AG04449 (cell line): ENCODE results near the gene SSX2IP.
"Not testable (repeated sequence)": the region's sequence is repeated elsewhere in the genome, so short reads cannot be mapped to it uniquely, and the experiment has no call there.

Experiments used
- CTCF ChIA-PET: fragments of 350-600 bp; formaldehyde crosslinking; extraction: SDS; loops from one replicate; lab custom pipeline; 2021; ENCODE audit warnings: antibody characterized with exemption; lab: Yijun Ruan, JAX
- POLR2A ChIA-PET: fragments of 400-600, 350-600 bp; formaldehyde crosslinking; extraction: SDS; loops from one replicate; lab custom pipeline; 2020; ENCODE audit warnings: antibody characterized with exemption, inconsistent platforms; lab: Yijun Ruan, JAX
- DNase-seq: peaks from one replicate; pipeline ENCODE4 v3.0.0-alpha.2; 2010; ENCODE audit warnings: low read depth, low spot score
- H3K4me3 ChIP-seq: 2 replicates; pipeline ENCODE4 v1.5.1; 2011; ENCODE audit warnings: low read depth, mild to moderate bottlenecking, control low read depth, low read length
- TF ChIP-seq, protein P1 (sequence below): IDR thresholded peaks from one replicate; pipeline ENCODE4 v1.5.1; 2011; ENCODE audit warnings: mild to moderate bottlenecking, moderate library complexity, low read length, control low read depth, inconsistent platforms; ENCODE audit not compliant: insufficient read depth; ENCODE audit errors: missing control alignments

The SSX2IP gene

DNA sequence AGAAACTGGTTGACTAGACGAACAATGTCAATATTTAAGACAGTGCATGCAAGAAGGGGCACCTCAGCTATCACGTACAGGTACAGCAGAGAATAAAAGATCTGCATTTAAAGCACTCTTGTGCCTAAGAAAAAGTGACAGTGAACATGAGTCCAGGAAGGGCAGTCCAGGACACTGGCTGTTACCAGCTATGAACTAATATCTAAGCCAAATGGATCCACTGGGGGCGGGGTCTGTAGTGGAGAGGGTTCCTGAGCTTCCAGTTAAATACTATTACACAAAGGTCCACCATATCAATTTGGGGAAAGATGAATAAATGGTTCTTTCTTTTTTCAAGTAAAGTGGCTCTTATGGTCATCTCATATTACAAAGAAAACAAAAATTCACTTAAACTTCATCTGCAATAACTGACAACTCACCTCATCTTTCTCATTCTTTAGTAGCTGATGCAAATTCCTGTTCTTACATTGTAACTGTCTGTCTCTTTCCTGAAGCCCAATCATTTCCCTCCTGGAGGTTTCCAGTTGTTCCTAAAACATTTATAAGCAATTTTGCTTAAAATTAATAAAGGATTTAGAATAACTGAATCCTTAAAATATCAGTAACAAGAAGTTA lies 24.5 kb downstream of the SSX2IP start:
- CTCF ChIA-PET, result interaction anchor here (1.1 to 1.4 kb wide), 3 partner anchors 11 to 88 kb away, joined by 3 to 4 read pairs (median 3); no protein-coding TSS in a partner anchor
- H3K4me3 ChIP-seq, result no peak overlapping the region
- TF ChIP-seq, protein P1, sequence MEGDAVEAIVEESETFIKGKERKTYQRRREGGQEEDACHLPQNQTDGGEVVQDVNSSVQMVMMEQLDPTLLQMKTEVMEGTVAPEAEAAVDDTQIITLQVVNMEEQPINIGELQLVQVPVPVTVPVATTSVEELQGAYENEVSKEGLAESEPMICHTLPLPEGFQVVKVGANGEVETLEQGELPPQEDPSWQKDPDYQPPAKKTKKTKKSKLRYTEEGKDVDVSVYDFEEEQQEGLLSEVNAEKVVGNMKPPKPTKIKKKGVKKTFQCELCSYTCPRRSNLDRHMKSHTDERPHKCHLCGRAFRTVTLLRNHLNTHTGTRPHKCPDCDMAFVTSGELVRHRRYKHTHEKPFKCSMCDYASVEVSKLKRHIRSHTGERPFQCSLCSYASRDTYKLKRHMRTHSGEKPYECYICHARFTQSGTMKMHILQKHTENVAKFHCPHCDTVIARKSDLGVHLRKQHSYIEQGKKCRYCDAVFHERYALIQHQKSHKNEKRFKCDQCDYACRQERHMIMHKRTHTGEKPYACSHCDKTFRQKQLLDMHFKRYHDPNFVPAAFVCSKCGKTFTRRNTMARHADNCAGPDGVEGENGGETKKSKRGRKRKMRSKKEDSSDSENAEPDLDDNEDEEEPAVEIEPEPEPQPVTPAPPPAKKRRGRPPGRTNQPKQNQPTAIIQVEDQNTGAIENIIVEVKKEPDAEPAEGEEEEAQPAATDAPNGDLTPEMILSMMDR, result no peak
- POLR2A ChIA-PET, result no interaction called here
- peak; percentile 10 for DNase-seq

DNA sequence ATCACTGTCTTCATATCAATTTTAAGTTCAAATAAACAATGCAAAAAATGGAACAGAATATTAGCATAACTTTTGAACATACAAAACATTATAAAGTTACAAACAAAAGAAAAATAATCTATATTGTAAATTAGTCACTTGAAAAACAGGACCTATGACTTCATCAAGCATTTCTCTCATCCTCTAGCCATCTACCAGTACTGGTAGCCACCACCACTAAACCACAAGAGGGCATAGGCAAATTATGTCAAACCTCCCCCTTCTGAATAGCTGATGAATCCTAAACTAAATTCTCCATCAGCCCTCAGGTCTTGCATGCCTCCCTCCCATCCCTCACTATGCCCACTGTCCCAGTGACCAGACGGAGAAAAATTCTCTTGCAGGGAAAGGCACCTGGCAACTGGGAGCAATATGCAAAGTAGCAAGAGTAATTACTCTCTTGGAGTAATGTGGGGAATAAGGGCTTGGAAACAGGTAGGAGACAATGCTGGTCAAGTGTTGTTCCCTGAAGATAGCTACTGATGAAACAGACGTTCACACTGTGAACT lies 37.1 kb downstream of the SSX2IP start:
- CTCF ChIA-PET, result no interaction called here
- no peak for DNase-seq
- no peak overlapping the region for H3K4me3 ChIP-seq
- TF ChIP-seq, protein P1, result peak; percentile 4
- POLR2A ChIA-PET, result no interaction called here

DNA sequence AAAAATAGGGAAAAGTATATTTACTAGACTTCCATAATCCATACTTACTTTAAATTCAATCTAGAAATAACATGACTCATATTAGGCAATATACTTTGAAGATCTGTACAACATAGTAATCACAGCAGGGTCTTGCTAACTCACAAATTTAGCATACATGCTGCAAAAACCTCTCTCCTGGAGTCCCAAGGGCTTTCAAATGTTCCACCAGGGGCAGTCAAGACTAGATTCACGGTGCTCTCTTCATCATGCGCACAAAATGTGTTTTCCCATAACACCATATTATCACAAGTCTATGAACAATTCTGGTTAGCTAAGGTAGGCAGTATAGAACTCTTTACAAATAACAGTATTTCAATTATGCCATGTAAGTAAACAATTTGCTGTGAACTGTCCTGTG lies 45.8 kb downstream of the SSX2IP start:
- TF ChIP-seq, protein P1, result no peak
- POLR2A ChIA-PET, result no interaction called here
- CTCF ChIA-PET, result interaction anchor here (1.2 kb wide), 1 partner anchor 521 kb away, joined by 3 read pairs; no protein-coding TSS in a partner anchor
- no peak for DNase-seq
- H3K4me3 ChIP-seq, result no peak overlapping the region

GRCh38 chr1:84643183-84643582 lies 47.1 kb downstream of the SSX2IP start:
- H3K4me3 ChIP-seq, result no peak overlapping the region
- ChIA-PET POLR2A (no interaction called here), CTCF (interaction anchor here (0.7 to 2.5 kb wide), 3 partner anchors 23 to 520 kb away, joined by 3 to 9 read pairs (median 3); no protein-coding TSS in a partner anchor)
- DNase-seq, result no peak
- TF ChIP-seq, protein P1, result no peak

DNA sequence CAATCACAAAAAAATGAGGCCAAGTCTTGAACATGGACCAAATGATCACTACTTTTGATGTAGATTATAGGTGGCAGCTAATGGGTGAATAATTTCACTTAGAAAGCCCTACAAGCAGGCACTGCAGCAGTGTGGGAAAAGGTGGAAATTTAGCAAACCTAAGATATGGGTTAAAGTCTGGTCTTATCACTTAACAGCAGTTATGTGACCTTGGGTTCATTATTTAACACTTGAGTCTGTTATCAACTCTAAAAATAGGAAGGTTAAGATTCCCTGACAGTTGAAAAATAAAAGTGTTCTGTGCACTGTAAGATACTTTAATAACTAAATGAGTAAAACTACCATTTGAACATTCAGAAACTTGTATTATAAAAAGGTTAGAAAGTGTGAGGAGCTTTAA lies 47.5 kb downstream of the SSX2IP start:
- ChIA-PET CTCF (interaction anchor here (0.7 to 2.5 kb wide), 2 partner anchors 22 to 111 kb away, joined by 3 to 9 read pairs; no protein-coding TSS in a partner anchor), POLR2A (no interaction called here)
- DNase-seq, result no peak
- TF ChIP-seq, protein P1, result no peak
- no peak overlapping the region for H3K4me3 ChIP-seq

DNA sequence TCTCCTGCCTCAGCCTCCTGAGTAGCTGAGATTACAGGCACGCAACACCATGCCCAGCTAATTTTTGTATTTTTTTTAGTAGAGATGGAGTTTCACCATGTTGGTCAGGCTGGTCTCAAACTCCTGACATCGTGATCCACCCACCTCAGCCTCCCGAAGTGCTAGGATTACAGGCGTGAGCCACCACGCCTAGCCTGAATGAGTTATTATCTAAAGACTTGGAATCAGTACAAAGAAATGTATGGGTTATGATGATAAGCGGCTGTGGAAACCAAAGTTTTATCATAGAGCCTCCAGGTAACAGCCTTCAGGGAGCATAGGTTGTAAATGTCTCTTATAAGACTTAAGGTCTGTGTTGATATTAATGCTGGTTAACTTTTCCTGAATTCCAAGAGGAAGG lies 50.5 kb downstream of the SSX2IP start:
- POLR2A ChIA-PET, DNase-seq, H3K4me3 ChIP-seq: not testable (repeated sequence)
- CTCF ChIA-PET, result interaction anchor here (1.0 kb wide), 1 partner anchor 13 kb away, joined by 3 read pairs; no protein-coding TSS in a partner anchor

DNA sequence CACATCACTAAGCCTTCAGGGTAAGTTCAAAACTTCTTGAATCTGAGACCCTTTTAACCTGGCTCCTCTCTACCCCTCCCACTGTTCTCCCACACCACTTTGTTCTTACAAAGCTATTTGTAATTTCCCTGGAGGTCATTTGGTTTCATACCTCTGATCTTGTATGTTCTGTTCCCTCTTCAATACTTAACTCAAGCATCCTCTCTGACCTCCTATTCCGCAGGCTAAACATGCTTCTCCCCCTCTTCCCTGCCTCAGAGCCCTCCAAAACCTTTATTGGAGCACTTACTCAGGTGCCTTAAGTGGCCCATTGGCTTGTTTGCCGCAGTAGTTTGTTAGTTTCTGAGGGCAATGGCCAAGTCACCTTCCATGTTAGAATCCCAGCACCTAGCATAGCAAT lies 54.8 kb downstream of the SSX2IP start:
- POLR2A ChIA-PET, result no interaction called here
- TF ChIP-seq, protein P1, result no peak
- H3K4me3 ChIP-seq, result no peak overlapping the region
- CTCF ChIA-PET, result interaction anchor here (0.8 to 1.1 kb wide), 2 partner anchors 14 to 15 kb away, joined by 3 read pairs; no protein-coding TSS in a partner anchor
- no peak for DNase-seq
